PFSK-1 (cell line): Measurements from ENCODE around the gene EXTL1.

Source experiments
- FOXP2 ChIP-seq: optimal IDR thresholded peaks from 2 replicates; pipeline ENCODE3; 2011; ENCODE audit warnings: borderline replicate concordance, control low read depth, inconsistent platforms; ENCODE audit not compliant: insufficient read depth; ENCODE audit errors: extremely low read length, extremely low read depth
- POLR2AphosphoS5 ChIP-seq: IDR thresholded peaks from 2 replicates; pipeline ENCODE4 v1.6.1; 2012; ENCODE audit warnings: low read depth, mild to moderate bottlenecking, control low read depth, low read length, moderate library complexity
- REST ChIP-seq, 2 experiments: IDR thresholded peaks; 2 replicates each; pipeline versions ENCODE4 v1.6.1 to v1.8.0; 2011 to 2012; ENCODE audit warnings: low read depth in 2 of 2, low read length in 2 of 2, control low read depth in 1 of 2, inconsistent platforms in 1 of 2, mild to moderate bottlenecking in 1 of 2, moderate library complexity in 1 of 2; ENCODE audit not compliant: insufficient read depth in 1 of 2
- SIN3A ChIP-seq: IDR thresholded peaks from 2 replicates; pipeline ENCODE4 v1.6.1; 2012; ENCODE audit warnings: mild to moderate bottlenecking, low read length, moderate library complexity, borderline replicate concordance; ENCODE audit not compliant: insufficient read depth
- TAF1 ChIP-seq: IDR thresholded peaks from 2 replicates; pipeline ENCODE4 v1.6.1; 2012; ENCODE audit warnings: low read length, control low read depth, borderline replicate concordance; ENCODE audit not compliant: insufficient read depth

Gene EXTL1

GRCh38 chr1:26082020-26082350 is 60.4 kb downstream of the EXTL1 start:
- TF ChIP-seq REST (IDR thresholded peaks at IDR 0.05; ENCODE audit: insufficient read depth in 1 of 2, low read depth in 2 of 2, low read length in 2 of 2) (no peak), TAF1 (no peak), POLR2AphosphoS5 (no peak), FOXP2 (no peak)

GRCh38 chr1:26083208-26083607 is 61.6 kb downstream of the EXTL1 start:
- TF ChIP-seq TAF1 (no peak), FOXP2 (no peak), POLR2AphosphoS5 (no peak)

GRCh38 chr1:26084091-26084561 is 62.6 kb downstream of the EXTL1 start:
- TF ChIP-seq FOXP2 (no peak), TAF1 (no peak), SIN3A (no peak), REST (IDR thresholded peaks at IDR 0.05; ENCODE audit: insufficient read depth in 1 of 2, low read depth in 2 of 2, low read length in 2 of 2) (no peak), POLR2AphosphoS5 (no peak)

GRCh38 chr1:26084844-26085243 is 63.3 kb downstream of the EXTL1 start:
- no peak for TF ChIP-seq SIN3A
- TF ChIP-seq FOXP2 = no peak
- no peak for TF ChIP-seq POLR2AphosphoS5
- TF ChIP-seq TAF1 = no peak
- no peak for TF ChIP-seq REST (IDR thresholded peaks at IDR 0.05; ENCODE audit: insufficient read depth in 1 of 2, low read depth in 2 of 2, low read length in 2 of 2)
